ENCODE results near the gene ACAA1. TPM values are rescaled to one million over a fixed set of nuclear protein-coding genes. Genes with fewer than 3 reads are reported as not detected.

ACAA1 gene
- total and polyA plus RNA-seq, 2 of the 13 experiments (the other 11 are each of a cell fraction or from before 2014, with no cell fraction given): 60.8 to 188 TPM

- TF ChIP-seq ZNF552 (CRISPR knock-in tag; IDR thresholded peaks at IDR 0.05; ENCODE audit: borderline replicate concordance) (no peak), NCOR1 (IDR thresholded peaks at IDR 0.05; ENCODE audit: borderline replicate concordance, low read length) (no peak), HCFC1 (IDR thresholded peaks at IDR 0.05; ENCODE audit: low read depth, low read length) (peak; percentile 54; the same call in 1 of the 2 replicates), ZNF224 (CRISPR knock-in tag; IDR thresholded peaks at IDR 0.05) (0 out of 2 replicates have a peak, but pooled peaks have one; percentile 36), TSC22D2 (CRISPR knock-in tag; IDR thresholded peaks at IDR 0.05; ENCODE audit: borderline replicate concordance) (peak; percentile 50; the same call in 1 of the 2 replicates), KLF11 (CRISPR knock-in tag; IDR thresholded peaks at IDR 0.05) (peak; percentile 79; the same call in 1 of the 2 replicates), SNRNP70 (IDR thresholded peaks at IDR 0.05; ENCODE audit: low read depth, low read length) (no peak), PAX8 (CRISPR knock-in tag; IDR thresholded peaks at IDR 0.05; ENCODE audit: borderline replicate concordance) (peak; percentile 60; the same call in 1 of the 2 replicates), KLF12 (CRISPR knock-in tag; IDR thresholded peaks at IDR 0.05; ENCODE audit: borderline replicate concordance) (peak; percentile 97), ZNF547 (CRISPR knock-in tag; IDR thresholded peaks at IDR 0.05) (peak; percentile 40; the same call in 1 of the 2 replicates), PHB2 (IDR thresholded peaks at IDR 0.05; ENCODE audit: partially characterized antibody) (no peak), ZNF263 (CRISPR knock-in tag; IDR thresholded peaks at IDR 0.05) (0 out of 2 replicates have a peak, but pooled peaks have one; percentile 27), ZNF350 (CRISPR knock-in tag; IDR thresholded peaks at IDR 0.05; ENCODE audit: borderline replicate concordance, low read depth) (peak; percentile 80), ZFP91 (CRISPR knock-in tag; IDR thresholded peaks at IDR 0.05; ENCODE audit: borderline replicate concordance) (peak; percentile 70), AHR (CRISPR knock-in tag; IDR thresholded peaks at IDR 0.05) (peak; percentile 80), ZNF772 (CRISPR knock-in tag; IDR thresholded peaks at IDR 0.05) (peak; percentile 94), DMAP1 (CRISPR knock-in tag; IDR thresholded peaks at IDR 0.05) (peak; percentile 77), ZNF124 (CRISPR knock-in tag; IDR thresholded peaks at IDR 0.05) (no peak; the same call in 1 of the 2 replicates), RFXAP (CRISPR knock-in tag; IDR thresholded peaks at IDR 0.05; ENCODE audit: borderline replicate concordance) (0 out of 2 replicates have a peak, but pooled peaks have one; percentile 69), RAD21 (CRISPR knock-in tag; IDR thresholded peaks at IDR 0.05) (0 out of 2 replicates have a peak, but pooled peaks have one; percentile 8), TOPORS (CRISPR knock-in tag; IDR thresholded peaks at IDR 0.05) (no peak), ZNF382 (CRISPR knock-in tag; IDR thresholded peaks at IDR 0.05; ENCODE audit: borderline replicate concordance) (no peak), GABPB1 (CRISPR knock-in tag; IDR thresholded peaks at IDR 0.05) (peak; percentile 93), SMAD3 (CRISPR knock-in tag; IDR thresholded peaks at IDR 0.05) (0 out of 2 replicates have a peak, but pooled peaks have one; percentile 25)
- TF ChIP-seq, protein P1, sequence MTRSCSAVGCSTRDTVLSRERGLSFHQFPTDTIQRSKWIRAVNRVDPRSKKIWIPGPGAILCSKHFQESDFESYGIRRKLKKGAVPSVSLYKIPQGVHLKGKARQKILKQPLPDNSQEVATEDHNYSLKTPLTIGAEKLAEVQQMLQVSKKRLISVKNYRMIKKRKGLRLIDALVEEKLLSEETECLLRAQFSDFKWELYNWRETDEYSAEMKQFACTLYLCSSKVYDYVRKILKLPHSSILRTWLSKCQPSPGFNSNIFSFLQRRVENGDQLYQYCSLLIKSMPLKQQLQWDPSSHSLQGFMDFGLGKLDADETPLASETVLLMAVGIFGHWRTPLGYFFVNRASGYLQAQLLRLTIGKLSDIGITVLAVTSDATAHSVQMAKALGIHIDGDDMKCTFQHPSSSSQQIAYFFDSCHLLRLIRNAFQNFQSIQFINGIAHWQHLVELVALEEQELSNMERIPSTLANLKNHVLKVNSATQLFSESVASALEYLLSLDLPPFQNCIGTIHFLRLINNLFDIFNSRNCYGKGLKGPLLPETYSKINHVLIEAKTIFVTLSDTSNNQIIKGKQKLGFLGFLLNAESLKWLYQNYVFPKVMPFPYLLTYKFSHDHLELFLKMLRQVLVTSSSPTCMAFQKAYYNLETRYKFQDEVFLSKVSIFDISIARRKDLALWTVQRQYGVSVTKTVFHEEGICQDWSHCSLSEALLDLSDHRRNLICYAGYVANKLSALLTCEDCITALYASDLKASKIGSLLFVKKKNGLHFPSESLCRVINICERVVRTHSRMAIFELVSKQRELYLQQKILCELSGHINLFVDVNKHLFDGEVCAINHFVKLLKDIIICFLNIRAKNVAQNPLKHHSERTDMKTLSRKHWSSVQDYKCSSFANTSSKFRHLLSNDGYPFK (CRISPR knock-in tag; IDR thresholded peaks at IDR 0.05; ENCODE audit: borderline replicate concordance): peak; percentile 95
- TF ChIP-seq, protein P2, sequence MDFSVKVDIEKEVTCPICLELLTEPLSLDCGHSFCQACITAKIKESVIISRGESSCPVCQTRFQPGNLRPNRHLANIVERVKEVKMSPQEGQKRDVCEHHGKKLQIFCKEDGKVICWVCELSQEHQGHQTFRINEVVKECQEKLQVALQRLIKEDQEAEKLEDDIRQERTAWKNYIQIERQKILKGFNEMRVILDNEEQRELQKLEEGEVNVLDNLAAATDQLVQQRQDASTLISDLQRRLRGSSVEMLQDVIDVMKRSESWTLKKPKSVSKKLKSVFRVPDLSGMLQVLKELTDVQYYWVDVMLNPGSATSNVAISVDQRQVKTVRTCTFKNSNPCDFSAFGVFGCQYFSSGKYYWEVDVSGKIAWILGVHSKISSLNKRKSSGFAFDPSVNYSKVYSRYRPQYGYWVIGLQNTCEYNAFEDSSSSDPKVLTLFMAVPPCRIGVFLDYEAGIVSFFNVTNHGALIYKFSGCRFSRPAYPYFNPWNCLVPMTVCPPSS (IDR thresholded peaks at IDR 0.05): no peak
Observed at GRCh38 chr3:38164952-38165721, 28.2 kb upstream of the ACAA1 start, which contains the start of gene OXSR1 (continued).
